DOHH2 (cell line): ENCODE data around the gene CPEB4.

ENCODE experiments used
- H3F3A ChIP-seq: fragments of 200-600 bp; sonication (generic), shearing (Covaris generic); 2 replicates; pipeline ENCODE4 v1.6.0; 2016; ENCODE audit warnings: antibody characterized with exemption, mild to moderate bottlenecking; ENCODE audit not compliant: control insufficient read depth, insufficient read depth
- H3K27ac ChIP-seq: fragments of 200-600 bp; sonication (generic); 2 replicates; pipeline ENCODE4 v1.5.1; 2014; ENCODE audit warnings: low read depth, mild to moderate bottlenecking, low read length, moderate library complexity
- H3K27me3 ChIP-seq: fragments of 200-600 bp; sonication (generic); 2 replicates; pipeline ENCODE4 v1.6.1; 2014; ENCODE audit warnings: mild to moderate bottlenecking, low read length, mixed read lengths; ENCODE audit not compliant: control insufficient read depth
- H3K36me3 ChIP-seq: fragments of 200-600 bp; sonication (generic); 2 replicates; pipeline ENCODE4 v1.6.1; 2014; ENCODE audit warnings: mild to moderate bottlenecking, low read length, moderate library complexity, mixed read lengths; ENCODE audit not compliant: control insufficient read depth
- H3K4me1 ChIP-seq: fragments of 200-600 bp; sonication (generic); 2 replicates; pipeline ENCODE4 v1.6.1; 2014; ENCODE audit warnings: mild to moderate bottlenecking, low read length, mixed read lengths; ENCODE audit not compliant: control insufficient read depth
- H3K4me2 ChIP-seq: fragments of 200-600 bp; sonication (generic); 2 replicates; pipeline ENCODE4 v1.6.0; 2014; ENCODE audit warnings: mild to moderate bottlenecking, low read length, moderate library complexity
- H3K4me3 ChIP-seq: fragments of 200-600 bp; sonication (generic); 2 replicates; pipeline ENCODE4 v1.5.1; 2014; ENCODE audit warnings: mild to moderate bottlenecking, low read length, mixed read lengths
- H3K79me2 ChIP-seq: fragments of 200-600 bp; sonication (generic); 2 replicates; pipeline ENCODE4 v1.6.1; 2014; ENCODE audit warnings: mild to moderate bottlenecking, low read length, mixed read lengths; ENCODE audit not compliant: control insufficient read depth
- H3K9me2 ChIP-seq: fragments of 200-600 bp; sonication (generic); replicated peaks from 2 replicates; pipeline ENCODE4 v1.6.1; 2014; ENCODE audit warnings: mild to moderate bottlenecking, low read length, mixed read lengths; ENCODE audit not compliant: control insufficient read depth
- H3K9me3 ChIP-seq: fragments of 200-600 bp; sonication (generic); 2 replicates; pipeline ENCODE4 v1.6.1; 2014; ENCODE audit warnings: antibody characterized with exemption, low read length, mixed read lengths; ENCODE audit not compliant: control insufficient read depth, insufficient read depth
- H4K20me1 ChIP-seq: fragments of 200-600 bp; sonication (generic); 2 replicates; pipeline ENCODE4 v1.6.0; 2014; ENCODE audit warnings: low read depth, mild to moderate bottlenecking, antibody characterized with exemption, low read length, moderate library complexity; ENCODE audit not compliant: control insufficient read depth, insufficient read depth
- CTCF ChIP-seq: fragments of 200-600 bp; sonication (generic); IDR thresholded peaks from one replicate; pipeline ENCODE4 v1.5.1; 2014; ENCODE audit warnings: antibody characterized with exemption, mild to moderate bottlenecking, low read depth, low read length; ENCODE audit not compliant: poor library complexity, severe bottlenecking
- EZH2phosphoT487 ChIP-seq: fragments of 200-600 bp; sonication (generic); IDR thresholded peaks from 2 replicates; pipeline ENCODE4 v1.6.1; 2017; ENCODE audit warnings: borderline replicate concordance, mild to moderate bottlenecking, antibody characterized with exemption, low read length, moderate library complexity, mixed read lengths

Gene CPEB4

GRCh38 chr5:173969167-173970049 is 81.3 kb downstream of the CPEB4 start:
- H3K27ac ChIP-seq = no peak overlapping the region

GRCh38 chr5:173970878-173971650 is 82.9 kb downstream of the CPEB4 start:
- Histone ChIP-seq H3K9me3 (no peaks in the 10 kb centered on the region), H3K79me2 (no peaks in the 10 kb centered on the region), H4K20me1 (no peaks in the 10 kb centered on the region), H3K9me2 (no peaks in the 10 kb centered on the region), H3K27ac (no peak overlapping the region), H3K27me3 (no peaks in the 10 kb centered on the region; the same call in 1 of the 2 replicates), H3F3A (no peaks in the 10 kb centered on the region; the same call in 1 of the 2 replicates), H3K4me1 (peaks cover 13% of the 10 kb centered on the region), H3K36me3 (no peaks in the 10 kb centered on the region), H3K4me2 (no peak overlapping the region), H3K4me3 (no peak overlapping the region)
- TF ChIP-seq CTCF (peak; percentile 54), EZH2phosphoT487 (no peak)

More at GRCh38 chr5:173969167-173970049, 81.3 kb downstream of the CPEB4 start:
- Histone ChIP-seq H3F3A (no peaks in the 10 kb centered on the region; the same call in 1 of the 2 replicates), H3K27me3 (no peaks in the 10 kb centered on the region; the same call in 1 of the 2 replicates), H3K4me2 (no peak overlapping the region), H3K36me3 (no peaks in the 10 kb centered on the region), H3K4me3 (no peak overlapping the region), H4K20me1 (no peaks in the 10 kb centered on the region), H3K9me2 (no peaks in the 10 kb centered on the region), H3K9me3 (no peaks in the 10 kb centered on the region), H3K4me1 (peaks cover 13% of the 10 kb centered on the region), H3K79me2 (no peaks in the 10 kb centered on the region)
- no peak for TF ChIP-seq EZH2phosphoT487
- TF ChIP-seq CTCF = no peak

- Histone ChIP-seq H3K27ac (no peak overlapping the region), H4K20me1 (no peaks in the 10 kb centered on the region), H3K27me3 (no peaks in the 10 kb centered on the region; the same call in 1 of the 2 replicates), H3K4me2 (no peak overlapping the region), H3K4me3 (no peak overlapping the region), H3K79me2 (no peaks in the 10 kb centered on the region), H3K4me1 (peaks cover 13% of the 10 kb centered on the region), H3F3A (no peaks in the 10 kb centered on the region; the same call in 1 of the 2 replicates), H3K9me2 (no peaks in the 10 kb centered on the region), H3K9me3 (no peaks in the 10 kb centered on the region), H3K36me3 (no peaks in the 10 kb centered on the region)
- TF ChIP-seq CTCF = no peak
These were observed 83.7 kb downstream of the CPEB4 start for GRCh38 chr5:173971681-173972345.
